ENCODE measurements around the gene ANO5. TPM values are rescaled to one million over a fixed set of nuclear protein-coding genes. Genes with fewer than 3 reads are reported as not detected.

ANO5 gene
- total and polyA plus RNA-seq, 5 donors from 2014 or later: not detected

GRCh38 chr11:22207162-22207561, 14.3 kb downstream of the ANO5 start:
- no peaks in the 10 kb centered on the region for H3K36me3 ChIP-seq (ENCODE audit: control insufficient read depth, insufficient read depth, low read length)
- H3K4me3 ChIP-seq (ENCODE audit: low read depth, low read length): no peak overlapping the region
- Mint-ChIP-seq H3K36me3 (no peaks in the 10 kb centered on the region), H3K4me3 (no peak overlapping the region), H3K27me3 (no peaks in the 10 kb centered on the region), H3K9me3 (peaks cover 0 to 3% (median 0%) of the 10 kb centered on the region in 7 donors), H3K4me1 (no peaks in the 10 kb centered on the region), H3K27ac (no peak overlapping the region)
- no peaks in the 10 kb centered on the region for H3K27me3 ChIP-seq (ENCODE audit: control insufficient read depth, insufficient read depth, low read length)
- ATAC-seq (ENCODE audit: low read depth in 2 of 2) (no peak), DNase-seq (no peak)
- no peaks in the 10 kb centered on the region for H3K4me1 ChIP-seq (ENCODE audit: control insufficient read depth, insufficient read depth, low read length, poor library complexity, severe bottlenecking)
- H3K27ac ChIP-seq (ENCODE audit: insufficient read depth, low read length, poor library complexity, severe bottlenecking): no peak overlapping the region
- H3K9me3 ChIP-seq (ENCODE audit: control insufficient read depth in 2 of 2, low read length in 2 of 2): no peaks in the 10 kb centered on the region

- peaks cover 0 to 3% (median 0%) of the 10 kb centered on the region in 7 donors for H3K9me3 Mint-ChIP-seq
- no peak for ATAC-seq (ENCODE audit: low read depth in 2 of 2)
- H3K4me3 ChIP-seq (ENCODE audit: low read depth, low read length): no peak overlapping the region
- no peaks in the 10 kb centered on the region for H3K36me3 Mint-ChIP-seq
- no peak overlapping the region for H3K4me3 Mint-ChIP-seq
- no peaks in the 10 kb centered on the region for H3K27me3 Mint-ChIP-seq
- no peak overlapping the region for H3K27ac ChIP-seq (ENCODE audit: insufficient read depth, low read length, poor library complexity, severe bottlenecking)
- no peak for DNase-seq
- H3K36me3 ChIP-seq (ENCODE audit: control insufficient read depth, insufficient read depth, low read length): no peaks in the 10 kb centered on the region
- H3K9me3 ChIP-seq (ENCODE audit: control insufficient read depth in 2 of 2, low read length in 2 of 2): no peaks in the 10 kb centered on the region
- no peak overlapping the region for H3K27ac Mint-ChIP-seq
- no peaks in the 10 kb centered on the region for H3K4me1 Mint-ChIP-seq
- H3K4me1 ChIP-seq (ENCODE audit: control insufficient read depth, insufficient read depth, low read length, poor library complexity, severe bottlenecking): no peaks in the 10 kb centered on the region
- no peaks in the 10 kb centered on the region for H3K27me3 ChIP-seq (ENCODE audit: control insufficient read depth, insufficient read depth, low read length)
These were observed 15.4 kb downstream of the ANO5 start for GRCh38 chr11:22208151-22208858.

GRCh38 chr11:22216940-22217339, 24.1 kb downstream of the ANO5 start:
- no peak overlapping the region for H3K27ac ChIP-seq (ENCODE audit: insufficient read depth, low read length, poor library complexity, severe bottlenecking)
- Mint-ChIP-seq H3K4me3 (no peak overlapping the region), H3K27ac (no peak overlapping the region), H3K4me1 (no peaks in the 10 kb centered on the region), H3K27me3 (no peaks in the 10 kb centered on the region), H3K36me3 (no peaks in the 10 kb centered on the region), H3K9me3 (peaks cover 0 to 4% (median 0%) of the 10 kb centered on the region in 7 donors)
- no peaks in the 10 kb centered on the region for H3K36me3 ChIP-seq (ENCODE audit: control insufficient read depth, insufficient read depth, low read length)
- no peaks in the 10 kb centered on the region for H3K9me3 ChIP-seq (ENCODE audit: control insufficient read depth in 2 of 2, low read length in 2 of 2)
- no peak for ATAC-seq (ENCODE audit: low read depth in 2 of 2)
- no peak for DNase-seq
- H3K4me1 ChIP-seq (ENCODE audit: control insufficient read depth, insufficient read depth, low read length, poor library complexity, severe bottlenecking): no peaks in the 10 kb centered on the region
- H3K4me3 ChIP-seq (ENCODE audit: low read depth, low read length): no peak overlapping the region
- no peaks in the 10 kb centered on the region for H3K27me3 ChIP-seq (ENCODE audit: control insufficient read depth, insufficient read depth, low read length)

GRCh38 chr11:22221143-22221542, 28.3 kb downstream of the ANO5 start:
- no peak overlapping the region for H3K27ac Mint-ChIP-seq
- no peaks in the 10 kb centered on the region for H3K4me1 Mint-ChIP-seq
- no peak overlapping the region for H3K27ac ChIP-seq (ENCODE audit: insufficient read depth, low read length, poor library complexity, severe bottlenecking)
- H3K4me3 ChIP-seq (ENCODE audit: low read depth, low read length): no peak overlapping the region
- H3K9me3 ChIP-seq (ENCODE audit: control insufficient read depth in 2 of 2, low read length in 2 of 2): no peaks in the 10 kb centered on the region
- H3K36me3 ChIP-seq (ENCODE audit: control insufficient read depth, insufficient read depth, low read length): no peaks in the 10 kb centered on the region
- no peaks in the 10 kb centered on the region for H3K27me3 Mint-ChIP-seq
- no peaks in the 10 kb centered on the region for H3K27me3 ChIP-seq (ENCODE audit: control insufficient read depth, insufficient read depth, low read length)
- ATAC-seq (ENCODE audit: low read depth in 2 of 2): no peak
- peaks cover 0 to 3% (median 0%) of the 10 kb centered on the region in 7 donors for H3K9me3 Mint-ChIP-seq
- H3K36me3 Mint-ChIP-seq: no peaks in the 10 kb centered on the region
- no peak for DNase-seq
- H3K4me1 ChIP-seq (ENCODE audit: control insufficient read depth, insufficient read depth, low read length, poor library complexity, severe bottlenecking): no peaks in the 10 kb centered on the region
- no peak overlapping the region for H3K4me3 Mint-ChIP-seq

GRCh38 chr11:22225190-22225589, 32.3 kb downstream of the ANO5 start:
- Histone ChIP-seq H3K36me3 (ENCODE audit: control insufficient read depth, insufficient read depth, low read length) (no peaks in the 10 kb centered on the region), H3K4me3 (ENCODE audit: low read depth, low read length) (no peak overlapping the region), H3K9me3 (ENCODE audit: control insufficient read depth in 2 of 2, low read length in 2 of 2) (no peaks in the 10 kb centered on the region), H3K27me3 (ENCODE audit: control insufficient read depth, insufficient read depth, low read length) (no peaks in the 10 kb centered on the region), H3K4me1 (ENCODE audit: control insufficient read depth, insufficient read depth, low read length, poor library complexity, severe bottlenecking) (no peaks in the 10 kb centered on the region), H3K27ac (ENCODE audit: insufficient read depth, low read length, poor library complexity, severe bottlenecking) (no peak overlapping the region)
- DNase-seq (no peak), ATAC-seq (ENCODE audit: low read depth in 2 of 2) (no peak)
- H3K36me3 Mint-ChIP-seq: no peaks in the 10 kb centered on the region
- H3K27me3 Mint-ChIP-seq: no peaks in the 10 kb centered on the region
- no peak overlapping the region for H3K4me3 Mint-ChIP-seq
- H3K27ac Mint-ChIP-seq: no peak overlapping the region
- peaks cover 0 to 3% (median 0%) of the 10 kb centered on the region in 7 donors for H3K9me3 Mint-ChIP-seq
- H3K4me1 Mint-ChIP-seq: no peaks in the 10 kb centered on the region

- H3K9me3 ChIP-seq (ENCODE audit: control insufficient read depth in 2 of 2, low read length in 2 of 2): no peaks in the 10 kb centered on the region
- no peak overlapping the region for H3K4me3 Mint-ChIP-seq
- no peaks in the 10 kb centered on the region for H3K36me3 Mint-ChIP-seq
- no peaks in the 10 kb centered on the region for H3K27me3 Mint-ChIP-seq
- no peak overlapping the region for H3K27ac ChIP-seq (ENCODE audit: insufficient read depth, low read length, poor library complexity, severe bottlenecking)
- no peak overlapping the region for H3K4me3 ChIP-seq (ENCODE audit: low read depth, low read length)
- no peaks in the 10 kb centered on the region for H3K27me3 ChIP-seq (ENCODE audit: control insufficient read depth, insufficient read depth, low read length)
- peaks cover 0 to 1% (median 0%) of the 10 kb centered on the region in 7 donors for H3K9me3 Mint-ChIP-seq
- H3K4me1 ChIP-seq (ENCODE audit: control insufficient read depth, insufficient read depth, low read length, poor library complexity, severe bottlenecking): no peaks in the 10 kb centered on the region
- no peaks in the 10 kb centered on the region for H3K4me1 Mint-ChIP-seq
- DNase-seq (no peak), ATAC-seq (ENCODE audit: low read depth in 2 of 2) (no peak)
- H3K36me3 ChIP-seq (ENCODE audit: control insufficient read depth, insufficient read depth, low read length): no peaks in the 10 kb centered on the region
- no peak overlapping the region for H3K27ac Mint-ChIP-seq
These were observed 41.9 kb downstream of the ANO5 start for GRCh38 chr11:22234743-22235142.

- no peak overlapping the region for H3K27ac ChIP-seq (ENCODE audit: insufficient read depth, low read length, poor library complexity, severe bottlenecking)
- Mint-ChIP-seq H3K27ac (no peak overlapping the region), H3K4me3 (no peak overlapping the region), H3K9me3 (peaks cover 0 to 4% (median 0%) of the 10 kb centered on the region in 7 donors), H3K36me3 (no peaks in the 10 kb centered on the region), H3K27me3 (peaks cover 5% of the 10 kb centered on the region), H3K4me1 (no peaks in the 10 kb centered on the region)
- peak in 2 of 3 donors; percentile 5 to 26 for DNase-seq
- ATAC-seq (ENCODE audit: low read depth in 2 of 2): peak in 1 of 2 donors; percentile 40
- no peaks in the 10 kb centered on the region for H3K36me3 ChIP-seq (ENCODE audit: control insufficient read depth, insufficient read depth, low read length)
- no peaks in the 10 kb centered on the region for H3K27me3 ChIP-seq (ENCODE audit: control insufficient read depth, insufficient read depth, low read length)
- no peak overlapping the region for H3K4me3 ChIP-seq (ENCODE audit: low read depth, low read length)
- no peaks in the 10 kb centered on the region for H3K4me1 ChIP-seq (ENCODE audit: control insufficient read depth, insufficient read depth, low read length, poor library complexity, severe bottlenecking)
- no peaks in the 10 kb centered on the region for H3K9me3 ChIP-seq (ENCODE audit: control insufficient read depth in 2 of 2, low read length in 2 of 2)
These were observed 52.2 kb downstream of the ANO5 start for GRCh38 chr11:22244986-22245592.

- no peaks in the 10 kb centered on the region for H3K9me3 ChIP-seq (ENCODE audit: control insufficient read depth in 2 of 2, low read length in 2 of 2)
- no peaks in the 10 kb centered on the region for H3K36me3 Mint-ChIP-seq
- H3K27me3 ChIP-seq (ENCODE audit: control insufficient read depth, insufficient read depth, low read length): no peaks in the 10 kb centered on the region
- no peaks in the 10 kb centered on the region for H3K4me1 ChIP-seq (ENCODE audit: control insufficient read depth, insufficient read depth, low read length, poor library complexity, severe bottlenecking)
- H3K36me3 ChIP-seq (ENCODE audit: control insufficient read depth, insufficient read depth, low read length): no peaks in the 10 kb centered on the region
- H3K27ac ChIP-seq (ENCODE audit: insufficient read depth, low read length, poor library complexity, severe bottlenecking): no peak overlapping the region
- H3K27me3 Mint-ChIP-seq: peaks cover 5% of the 10 kb centered on the region
- peaks cover 0 to 4% (median 0%) of the 10 kb centered on the region in 7 donors for H3K9me3 Mint-ChIP-seq
- H3K4me1 Mint-ChIP-seq: no peaks in the 10 kb centered on the region
- ATAC-seq (ENCODE audit: low read depth in 2 of 2) (no peak), DNase-seq (no peak)
- H3K27ac Mint-ChIP-seq: no peak overlapping the region
- no peak overlapping the region for H3K4me3 Mint-ChIP-seq
- H3K4me3 ChIP-seq (ENCODE audit: low read depth, low read length): no peak overlapping the region
These were observed 54.1 kb downstream of the ANO5 start for GRCh38 chr11:22246992-22247391.

Measured in CD4-positive, CD25-positive, alpha-beta regulatory T cell (primary cell).